Measurements from ENCODE around the gene OPN3.

DNA sequence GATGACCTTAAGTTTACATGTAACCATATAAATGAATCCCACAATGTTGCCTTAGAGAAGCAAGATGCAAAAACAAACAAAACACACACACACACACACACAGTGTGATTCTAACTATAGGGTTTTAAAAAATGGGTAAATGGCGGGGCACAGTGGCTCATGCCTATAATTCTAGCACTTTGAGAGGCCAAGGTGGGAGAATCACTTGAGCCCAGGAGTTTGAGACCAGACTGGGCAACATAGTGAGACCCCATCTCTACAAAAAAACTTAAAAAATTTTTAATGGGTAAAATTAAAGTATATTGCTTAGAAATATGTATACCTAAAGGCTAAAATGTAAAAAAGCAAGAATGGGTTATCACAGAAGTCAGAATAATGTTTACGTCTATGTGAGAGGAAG, 92.2 kb downstream of the OPN3 start:
- TF ChIP-seq, protein P1, sequence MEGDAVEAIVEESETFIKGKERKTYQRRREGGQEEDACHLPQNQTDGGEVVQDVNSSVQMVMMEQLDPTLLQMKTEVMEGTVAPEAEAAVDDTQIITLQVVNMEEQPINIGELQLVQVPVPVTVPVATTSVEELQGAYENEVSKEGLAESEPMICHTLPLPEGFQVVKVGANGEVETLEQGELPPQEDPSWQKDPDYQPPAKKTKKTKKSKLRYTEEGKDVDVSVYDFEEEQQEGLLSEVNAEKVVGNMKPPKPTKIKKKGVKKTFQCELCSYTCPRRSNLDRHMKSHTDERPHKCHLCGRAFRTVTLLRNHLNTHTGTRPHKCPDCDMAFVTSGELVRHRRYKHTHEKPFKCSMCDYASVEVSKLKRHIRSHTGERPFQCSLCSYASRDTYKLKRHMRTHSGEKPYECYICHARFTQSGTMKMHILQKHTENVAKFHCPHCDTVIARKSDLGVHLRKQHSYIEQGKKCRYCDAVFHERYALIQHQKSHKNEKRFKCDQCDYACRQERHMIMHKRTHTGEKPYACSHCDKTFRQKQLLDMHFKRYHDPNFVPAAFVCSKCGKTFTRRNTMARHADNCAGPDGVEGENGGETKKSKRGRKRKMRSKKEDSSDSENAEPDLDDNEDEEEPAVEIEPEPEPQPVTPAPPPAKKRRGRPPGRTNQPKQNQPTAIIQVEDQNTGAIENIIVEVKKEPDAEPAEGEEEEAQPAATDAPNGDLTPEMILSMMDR (conservative IDR thresholded peaks at IDR 0.05 in 1 of 2, IDR thresholded peaks at IDR 0.05 in 1 of 2; ENCODE audit: extremely low read depth in 1 of 2, insufficient read depth in 1 of 2, low read depth in 1 of 2, low read length in 2 of 2): no peak
- TF ChIP-seq EZH2 (IDR thresholded peaks at IDR 0.05; ENCODE audit: borderline replicate concordance, low read length): no peak
